ENCODE data around the gene P4HB. TPM values are rescaled to one million over a fixed set of nuclear protein-coding genes. Genes with fewer than 3 reads are reported as not detected.

P4HB gene
- polyA plus RNA-seq, 3 donors from 2014 or later, result 365 to 534 (median 475) TPM

DNA sequence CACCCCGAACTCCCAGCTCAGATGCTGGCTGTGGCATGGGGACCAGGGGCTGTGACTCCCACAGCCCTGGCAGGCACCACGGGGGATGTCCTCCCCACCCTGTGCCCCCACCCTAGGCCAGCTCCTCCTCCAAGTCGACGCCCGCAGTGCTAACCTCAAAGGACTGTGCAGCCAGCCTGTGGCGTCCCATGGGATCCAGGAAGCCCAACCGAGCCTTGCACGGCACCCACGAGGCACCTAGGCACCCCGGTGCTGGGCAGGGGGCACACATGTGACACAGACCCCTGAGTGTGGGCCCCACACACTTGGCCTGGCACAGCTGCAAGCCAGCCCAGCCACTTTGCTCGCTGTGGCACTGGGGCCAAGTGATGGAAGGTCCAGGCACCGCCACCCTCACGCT is 52.5 kb downstream of the P4HB start:
- H3K36me3 Mint-ChIP-seq, result no peaks in the 10 kb centered on the region
- no peak for DNase-seq
- no peak overlapping the region for H3K27ac Mint-ChIP-seq
- H3K9me3 Mint-ChIP-seq, result peaks cover 0 to 2% (median 0%) of the 10 kb centered on the region in 6 donors
- no peaks in the 10 kb centered on the region for H3K4me1 Mint-ChIP-seq
- H3K27me3 Mint-ChIP-seq (ENCODE audit: low read depth in 3 of 3), result peaks cover 0 to 7% (median 1%) of the 10 kb centered on the region in 3 donors
- H3K4me3 Mint-ChIP-seq, result no peak overlapping the region

DNA sequence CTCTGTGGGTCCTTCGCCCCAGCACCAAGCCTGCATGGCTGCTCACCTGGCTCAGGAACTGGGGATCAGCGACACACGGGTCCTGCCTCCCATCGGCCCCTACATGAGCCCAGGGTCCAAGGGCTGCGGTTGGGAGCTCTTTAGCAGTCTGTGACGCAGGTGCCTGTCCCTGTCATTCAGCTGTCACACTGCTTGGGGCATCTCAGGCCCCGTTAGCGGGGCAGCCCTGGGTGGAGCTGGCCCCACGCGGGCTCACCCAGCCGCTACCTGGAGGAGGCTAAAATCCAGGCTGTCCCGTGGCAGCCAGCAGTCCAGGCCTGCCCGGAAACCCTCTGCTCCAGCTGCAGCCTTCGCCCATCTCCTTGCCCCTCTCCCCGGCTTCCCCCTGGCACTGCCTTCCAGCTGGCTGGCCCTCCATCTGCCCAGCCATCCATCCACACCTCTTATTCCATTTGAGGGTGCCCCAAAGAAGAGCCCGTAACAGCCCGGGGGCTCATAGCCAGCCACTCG is 53.1 kb downstream of the P4HB start:
- Mint-ChIP-seq H3K36me3 (no peaks in the 10 kb centered on the region), H3K27me3 (ENCODE audit: low read depth in 3 of 3) (peaks cover 1 to 8% (median 2%) of the 10 kb centered on the region in 3 donors), H3K27ac (no peak overlapping the region), H3K4me3 (no peak overlapping the region), H3K4me1 (no peaks in the 10 kb centered on the region), H3K9me3 (peaks cover 0 to 2% (median 0%) of the 10 kb centered on the region in 6 donors)
- no peak for DNase-seq

DNA sequence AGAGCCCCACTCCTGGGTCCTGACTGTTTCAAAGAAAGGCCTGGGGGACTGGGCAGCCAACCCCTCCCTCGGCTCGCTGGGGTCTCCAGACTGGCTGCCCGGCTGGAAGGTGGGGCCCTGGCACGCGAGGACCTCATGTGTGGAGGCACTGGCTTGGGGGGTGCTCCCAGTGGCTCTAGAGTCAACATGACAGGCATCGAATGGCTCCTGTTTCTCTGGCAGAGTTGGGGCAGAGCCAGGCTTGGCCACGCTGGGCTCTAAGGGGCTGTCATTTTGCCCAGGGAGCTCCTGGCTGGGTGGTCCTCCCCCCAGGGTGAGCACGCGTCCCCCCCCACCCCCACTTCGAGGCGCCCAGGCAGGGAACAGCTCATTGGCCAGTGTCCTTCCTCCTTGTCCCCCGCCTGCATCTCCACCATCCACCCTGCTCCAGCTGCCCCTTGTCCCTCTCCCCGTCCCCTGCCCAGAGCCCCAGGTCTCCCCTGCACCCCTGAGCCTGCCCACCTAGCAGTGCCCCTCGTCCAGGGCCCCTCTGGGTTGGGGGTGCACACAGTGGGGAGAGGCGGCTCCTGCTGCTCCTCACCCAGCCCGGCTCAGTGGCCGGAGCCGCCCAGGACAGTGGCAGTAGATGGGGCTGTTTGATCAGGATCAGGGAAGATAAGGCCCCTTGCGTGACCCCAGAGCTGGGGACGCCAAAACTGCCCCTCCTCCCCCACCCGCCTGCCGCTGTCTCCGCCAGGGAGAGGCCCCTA is 53.7 kb downstream of the P4HB start:
- DNase-seq, result no peak
- H3K4me3 Mint-ChIP-seq, result no peak overlapping the region
- H3K9me3 Mint-ChIP-seq, result peaks cover 0 to 2% (median 0%) of the 10 kb centered on the region in 6 donors
- no peaks in the 10 kb centered on the region for H3K36me3 Mint-ChIP-seq
- no peak overlapping the region for H3K27ac Mint-ChIP-seq
- H3K4me1 Mint-ChIP-seq, result no peaks in the 10 kb centered on the region
- H3K27me3 Mint-ChIP-seq (ENCODE audit: low read depth in 3 of 3), result peaks cover 2 to 11% (median 6%) of the 10 kb centered on the region in 3 donors

DNA sequence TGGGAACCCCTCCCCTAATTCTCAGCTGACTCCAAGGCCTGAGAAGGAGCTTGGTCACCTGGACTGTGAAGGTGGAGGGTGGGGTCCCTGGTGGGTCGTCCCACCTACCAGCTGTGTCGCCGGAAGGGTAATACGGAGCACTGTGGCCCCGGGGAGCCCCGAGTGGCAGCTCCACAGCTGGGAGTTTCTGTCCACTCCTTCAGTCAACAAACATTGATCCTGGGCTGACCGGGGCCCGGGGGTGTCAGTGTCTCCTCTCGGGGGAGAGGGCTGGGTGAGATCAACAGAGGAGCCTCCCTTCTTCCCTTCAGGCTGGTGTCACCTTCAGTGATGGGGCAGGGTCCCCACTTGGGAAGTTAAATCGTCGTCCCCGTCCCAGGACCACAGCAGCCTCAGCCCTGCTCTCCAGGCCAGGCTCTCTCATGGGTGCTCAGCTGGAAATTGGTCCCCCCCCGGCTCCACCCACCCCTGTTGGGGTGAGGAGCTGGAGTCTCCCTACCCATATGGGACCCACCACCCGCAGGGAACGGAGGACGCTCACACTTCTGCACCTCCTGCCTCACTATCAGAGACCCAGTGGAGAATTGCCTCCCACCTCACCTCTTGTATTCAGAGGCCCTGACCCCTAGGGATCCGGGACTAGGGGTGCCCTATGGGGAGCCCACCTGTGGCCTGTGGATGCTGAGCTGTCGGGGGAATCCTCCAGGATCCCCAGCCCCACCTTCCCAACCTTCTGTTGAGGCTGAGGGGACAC is 54.5 kb downstream of the P4HB start:
- H3K9me3 Mint-ChIP-seq, result peaks cover 0 to 2% (median 0%) of the 10 kb centered on the region in 6 donors
- no peaks in the 10 kb centered on the region for H3K36me3 Mint-ChIP-seq
- H3K4me3 Mint-ChIP-seq, result no peak overlapping the region
- H3K27me3 Mint-ChIP-seq (ENCODE audit: low read depth in 3 of 3), result peaks cover 4 to 12% (median 6%) of the 10 kb centered on the region in 3 donors
- DNase-seq, result no peak
- no peak overlapping the region for H3K27ac Mint-ChIP-seq
- H3K4me1 Mint-ChIP-seq, result no peaks in the 10 kb centered on the region

DNA sequence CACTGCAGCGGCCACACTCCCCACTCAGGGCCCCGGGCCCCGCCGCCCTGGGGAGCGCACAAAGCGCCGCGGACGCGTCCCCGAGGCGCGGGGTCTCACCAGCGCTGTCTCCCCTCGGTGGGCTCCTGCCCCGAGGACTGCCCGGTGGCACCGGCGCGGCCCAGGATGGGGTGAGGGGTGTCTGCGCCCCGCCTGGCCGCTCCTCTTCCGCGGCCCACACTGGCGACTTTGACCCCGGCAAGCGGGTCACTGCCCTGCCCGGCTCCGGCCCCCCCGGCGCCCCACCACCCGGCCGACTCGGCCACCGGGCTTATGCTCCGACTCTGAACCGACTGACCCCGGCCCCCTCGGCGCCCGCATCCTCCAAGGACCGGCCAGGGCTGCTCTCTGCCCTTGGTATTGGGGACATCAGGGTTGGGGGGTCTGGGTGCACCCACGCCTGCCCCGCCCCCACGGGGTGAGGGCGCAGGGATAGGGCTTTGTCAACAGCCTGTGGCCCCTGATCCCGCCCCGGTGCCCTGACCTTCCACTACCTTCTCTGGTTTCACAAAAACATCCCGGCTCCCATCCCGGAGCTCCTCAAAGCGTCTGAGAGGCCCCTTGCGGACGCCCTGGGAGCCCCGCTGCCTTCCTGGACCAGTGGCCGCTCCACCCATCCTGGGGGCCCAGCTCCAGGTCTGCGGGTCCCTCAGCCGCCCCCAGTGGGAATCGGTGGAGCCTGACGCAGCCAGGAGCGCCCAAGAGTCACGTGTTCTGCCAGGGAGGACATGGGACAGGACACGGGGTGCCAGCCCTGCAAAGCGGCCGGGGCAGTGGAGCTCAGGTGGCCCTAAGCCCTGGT is 55.6 kb downstream of the P4HB start:
- H3K27me3 Mint-ChIP-seq (ENCODE audit: low read depth in 3 of 3), result peaks cover 6 to 12% (median 6%) of the 10 kb centered on the region in 3 donors
- DNase-seq, result no peak
- H3K27ac Mint-ChIP-seq, result no peak overlapping the region
- H3K36me3 Mint-ChIP-seq, result no peaks in the 10 kb centered on the region
- no peaks in the 10 kb centered on the region for H3K9me3 Mint-ChIP-seq
- H3K4me3 Mint-ChIP-seq, result no peak overlapping the region
- no peaks in the 10 kb centered on the region for H3K4me1 Mint-ChIP-seq

DNA sequence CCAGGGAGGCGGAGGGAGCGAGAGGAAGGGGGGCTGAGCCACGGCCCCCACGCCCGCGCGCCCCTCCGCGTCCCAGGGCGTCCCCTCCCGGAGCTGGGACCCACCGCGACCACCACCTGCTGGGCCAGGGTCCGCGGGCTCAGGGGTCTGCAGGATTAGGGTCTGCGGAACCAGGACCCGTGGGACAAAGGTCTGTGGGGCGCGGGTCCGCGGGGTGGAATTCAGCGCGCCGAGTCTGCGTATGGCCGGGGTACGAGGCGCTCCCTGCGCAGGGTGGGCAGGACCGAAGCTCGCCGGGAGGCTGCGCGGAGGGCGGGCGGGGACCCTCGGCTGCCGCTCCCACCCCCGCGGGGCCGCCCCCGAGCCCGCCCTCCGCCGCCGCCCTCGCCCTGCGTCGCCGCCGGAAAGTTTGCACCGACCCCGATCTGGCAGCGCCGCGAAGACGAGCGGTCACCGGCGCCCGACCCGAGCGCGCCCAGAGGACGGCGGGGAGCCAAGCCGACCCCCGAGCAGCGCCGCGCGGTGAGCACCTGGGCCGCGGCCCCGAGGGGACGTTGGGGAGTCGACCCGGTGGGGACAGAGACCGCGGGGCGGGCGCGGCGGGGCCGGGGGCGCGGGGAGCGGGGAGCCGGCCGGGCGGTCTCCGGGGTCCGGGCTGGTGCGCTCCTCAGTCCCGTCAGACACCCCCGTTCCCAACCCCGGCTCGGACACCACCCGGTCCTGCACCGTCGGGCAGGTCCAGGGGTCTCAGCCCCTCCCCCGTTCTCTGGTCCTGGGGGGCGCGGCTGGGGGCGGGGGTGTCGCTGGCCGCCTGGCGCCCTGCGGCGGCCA is 56.4 kb downstream of the P4HB start, which contains the start of gene GCGR:
Gene GCGR, plus strand, starts transcription at position 423 of the 831 bp plus-strand sequence. CDS start 4,869 bp downstream, outside the sequence.
- no peak within 1 kb of the TSS for H3K27ac Mint-ChIP-seq

DNA sequence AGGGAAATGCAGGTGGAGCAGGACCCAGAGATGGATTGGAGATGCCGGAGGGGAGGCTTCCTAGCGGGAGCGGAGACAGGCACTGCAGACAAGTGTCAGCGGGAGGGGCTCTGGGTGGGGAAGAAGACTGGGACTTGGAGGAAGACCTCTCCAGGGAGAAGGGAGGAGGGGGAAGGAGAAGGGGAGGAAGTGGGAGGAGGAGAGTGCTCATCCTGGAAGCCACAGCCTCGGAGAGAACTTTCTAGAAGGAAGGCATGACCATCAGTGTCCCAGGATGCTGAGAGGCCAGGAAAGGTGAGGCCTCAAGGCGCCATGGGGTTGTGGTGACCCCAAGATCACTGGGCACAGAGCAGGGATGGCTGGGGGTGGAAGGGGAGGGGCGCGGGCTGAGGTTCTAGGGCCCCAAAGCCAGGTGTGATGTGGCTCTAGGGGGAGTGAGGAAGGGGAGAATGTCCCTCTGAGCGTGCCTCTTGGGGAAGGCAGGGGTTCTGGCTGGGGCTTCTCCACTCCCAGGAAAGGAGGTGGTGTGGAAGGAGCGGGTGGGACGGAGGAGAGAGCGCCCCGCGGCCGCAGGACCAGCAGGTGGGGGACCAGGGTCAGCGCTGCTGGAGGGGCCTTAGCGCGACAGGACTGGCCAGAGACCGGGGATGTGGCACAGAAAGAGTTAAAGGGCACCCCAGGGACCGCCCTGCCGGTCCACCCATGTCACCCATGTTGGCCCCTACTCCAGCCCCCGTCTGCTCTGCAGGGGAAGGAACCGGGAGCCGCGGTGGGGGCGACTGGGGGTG is 57.3 kb downstream of the P4HB start:
- Mint-ChIP-seq H3K9me3 (no peaks in the 10 kb centered on the region), H3K36me3 (no peaks in the 10 kb centered on the region), H3K27me3 (ENCODE audit: low read depth in 3 of 3) (peaks cover 6 to 12% (median 6%) of the 10 kb centered on the region in 3 donors), H3K4me1 (no peaks in the 10 kb centered on the region), H3K4me3 (no peak overlapping the region), H3K27ac (no peak overlapping the region)
- DNase-seq, result no peak

More for the DNA sequence above, 56.4 kb downstream of the P4HB start, which contains the start of gene GCGR:
- Mint-ChIP-seq H3K27me3 (ENCODE audit: low read depth in 3 of 3) (peaks cover 6 to 12% (median 6%) of the 10 kb centered on the region in 3 donors), H3K9me3 (no peaks in the 10 kb centered on the region), H3K4me1 (no peaks in the 10 kb centered on the region), H3K36me3 (no peaks in the 10 kb centered on the region), H3K4me3 (no peak within 1 kb of the TSS)
- DNase-seq, result no peak

DNA sequence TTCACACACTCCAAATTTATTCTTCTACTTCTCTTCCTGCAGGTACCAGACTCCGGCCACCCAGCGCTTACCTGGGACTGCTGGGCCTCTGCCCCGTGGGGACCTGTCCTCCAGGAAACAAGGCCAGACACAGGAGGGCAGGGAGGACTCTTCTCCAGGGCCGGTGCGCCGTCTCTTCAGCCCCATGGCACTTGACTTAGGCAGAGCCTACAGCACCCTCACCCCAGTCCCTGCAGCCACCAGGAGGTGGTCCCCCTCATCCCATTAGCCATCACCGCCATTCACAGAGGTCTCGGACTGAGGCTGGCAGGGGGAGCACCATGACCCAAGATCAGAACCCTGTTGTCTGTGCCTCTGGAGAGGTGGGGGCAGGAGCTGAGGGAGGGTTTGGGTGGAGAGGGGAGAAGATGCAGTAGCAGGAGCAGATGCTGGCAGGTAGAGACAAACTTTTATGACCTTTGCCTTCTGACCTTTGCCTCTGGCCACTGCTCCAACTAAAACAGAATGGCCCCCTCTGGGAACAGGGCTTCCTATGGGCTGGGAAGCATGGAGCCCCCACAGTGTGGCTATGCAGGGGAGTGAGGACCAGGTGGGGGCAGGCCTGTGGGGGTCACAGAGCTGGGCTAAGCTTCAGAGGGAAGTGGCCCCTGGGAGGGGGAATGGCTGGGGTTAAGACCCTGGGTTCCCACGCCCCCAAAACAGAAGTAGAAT is 58.1 kb downstream of the P4HB start:
- H3K9me3 Mint-ChIP-seq, result no peaks in the 10 kb centered on the region
- H3K27ac Mint-ChIP-seq, result no peak overlapping the region
- no peaks in the 10 kb centered on the region for H3K36me3 Mint-ChIP-seq
- no peak overlapping the region for H3K4me3 Mint-ChIP-seq
- DNase-seq, result no peak
- no peaks in the 10 kb centered on the region for H3K4me1 Mint-ChIP-seq
- peaks cover 6 to 12% (median 6%) of the 10 kb centered on the region in 3 donors for H3K27me3 Mint-ChIP-seq (ENCODE audit: low read depth in 3 of 3)

DNA sequence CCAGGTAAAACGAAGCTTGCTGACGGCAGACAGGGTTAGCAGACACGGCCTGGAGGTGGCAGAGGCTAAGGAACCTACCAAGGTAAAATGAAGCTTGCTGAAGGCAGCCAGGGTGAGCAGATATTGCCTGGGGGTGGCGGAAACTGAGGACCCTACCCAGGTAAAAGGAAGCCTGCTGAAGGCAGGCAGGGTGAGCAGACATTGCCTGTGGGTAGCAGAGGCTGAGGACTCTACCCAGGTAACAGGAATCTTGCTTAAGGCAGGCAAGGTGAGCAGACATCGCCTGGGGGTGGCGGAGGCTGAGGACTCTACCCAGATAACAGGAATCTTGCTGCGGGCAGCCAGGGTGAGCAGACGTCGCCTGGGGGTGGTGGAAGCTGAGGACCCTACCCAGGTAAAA is 59.0 kb downstream of the P4HB start:
- Mint-ChIP-seq H3K27ac (no peak overlapping the region), H3K9me3 (no peaks in the 10 kb centered on the region), H3K36me3 (no peaks in the 10 kb centered on the region), H3K4me3 (no peak overlapping the region), H3K4me1 (no peaks in the 10 kb centered on the region), H3K27me3 (ENCODE audit: low read depth in 3 of 3) (peaks cover 6 to 12% (median 6%) of the 10 kb centered on the region in 3 donors)
- DNase-seq, result no peak

DNA sequence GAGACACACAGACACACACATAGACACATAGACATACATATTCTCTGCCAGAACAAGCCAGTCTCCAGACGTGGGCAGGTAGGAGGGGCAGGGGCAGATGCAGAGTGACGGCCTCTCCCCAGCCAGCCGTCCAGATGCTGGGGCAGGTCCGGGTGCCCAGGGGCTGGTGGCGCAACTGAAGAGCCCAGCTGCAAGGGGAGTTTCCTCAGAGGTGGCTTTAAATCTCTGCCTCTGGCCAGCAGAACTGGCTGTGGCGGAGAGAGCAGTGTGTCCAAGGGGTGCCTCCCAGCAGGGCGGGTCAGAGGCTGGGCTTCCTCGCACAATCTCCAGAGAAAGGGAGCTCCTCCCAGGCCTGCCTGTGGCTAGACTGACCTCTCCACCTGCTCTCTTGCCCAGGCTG is 65.8 kb downstream of the P4HB start:
- Mint-ChIP-seq H3K27me3 (ENCODE audit: low read depth in 3 of 3) (peaks cover 0 to 2% (median 0%) of the 10 kb centered on the region in 3 donors), H3K9me3 (no peaks in the 10 kb centered on the region), H3K36me3 (no peaks in the 10 kb centered on the region), H3K4me3 (no peak overlapping the region), H3K4me1 (no peaks in the 10 kb centered on the region), H3K27ac (no peak overlapping the region)
- no peak for DNase-seq

DNA sequence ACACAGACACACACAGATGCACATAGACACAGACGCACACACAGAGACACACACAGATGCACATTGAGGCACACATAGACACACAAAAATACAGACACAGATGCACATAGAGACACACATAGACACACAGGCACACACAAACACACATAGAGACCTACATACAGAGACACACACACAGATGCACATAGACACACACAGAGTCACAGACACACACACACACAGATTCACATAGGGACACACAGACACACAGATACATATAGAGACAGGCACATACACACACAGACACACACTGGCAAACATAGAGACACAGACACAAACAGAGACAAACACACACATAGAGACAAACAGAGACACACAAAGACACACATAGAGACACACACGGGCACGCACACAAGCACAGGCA is 66.3 kb downstream of the P4HB start:
- no peak for DNase-seq
- Mint-ChIP-seq H3K4me3 (no peak overlapping the region), H3K27me3 (ENCODE audit: low read depth in 3 of 3) (no peaks in the 10 kb centered on the region), H3K4me1 (no peaks in the 10 kb centered on the region), H3K27ac (no peak overlapping the region), H3K36me3 (no peaks in the 10 kb centered on the region), H3K9me3 (no peaks in the 10 kb centered on the region)

All from immature natural killer cell (primary cell).